DMS79 treated with DMSO at 0.1 percent for 48 hours (cell line): ENCODE results near the gene SPATA13.

Experiments
- DNase-seq: peaks from one replicate; lab custom pipeline; 2025; lab: John Stamatoyannopoulos, UW

Gene SPATA13

GRCh38 chr13:24223341-24224231, 63.1 kb downstream of the SPATA13 start:
- no peak for DNase-seq

- DNase-seq: no peak
Observed at GRCh38 chr13:24224232-24224680, 63.7 kb downstream of the SPATA13 start.

GRCh38 chr13:24225062-24225461, 64.5 kb downstream of the SPATA13 start:
- no peak for DNase-seq

GRCh38 chr13:24225930-24226329, 65.4 kb downstream of the SPATA13 start:
- DNase-seq: no peak

GRCh38 chr13:24226762-24227161, 66.2 kb downstream of the SPATA13 start:
- DNase-seq: no peak

GRCh38 chr13:24228852-24229458, 68.4 kb downstream of the SPATA13 start:
- peak; percentile 2 for DNase-seq

GRCh38 chr13:24230428-24231072, 70.0 kb downstream of the SPATA13 start:
- DNase-seq: no peak

- no peak for DNase-seq
Observed at GRCh38 chr13:24231377-24231776, 70.9 kb downstream of the SPATA13 start.

GRCh38 chr13:24232037-24232436, 71.5 kb downstream of the SPATA13 start:
- no peak for DNase-seq

- DNase-seq: no peak
Observed at GRCh38 chr13:24232474-24232873, 72.0 kb downstream of the SPATA13 start.

GRCh38 chr13:24233351-24233901, 72.9 kb downstream of the SPATA13 start:
- no peak for DNase-seq

GRCh38 chr13:24234200-24234915, 73.8 kb downstream of the SPATA13 start:
- no peak for DNase-seq

- no peak for DNase-seq
Observed at GRCh38 chr13:24237356-24237755, 76.8 kb downstream of the SPATA13 start.

GRCh38 chr13:24241336-24241735, 80.8 kb downstream of the SPATA13 start:
- DNase-seq: no peak

GRCh38 chr13:24242100-24242499, 81.6 kb downstream of the SPATA13 start:
- no peak for DNase-seq

GRCh38 chr13:24243302-24243701, 82.8 kb downstream of the SPATA13 start:
- DNase-seq: no peak

- DNase-seq: no peak
Observed at GRCh38 chr13:24244802-24245201, 84.3 kb downstream of the SPATA13 start.

GRCh38 chr13:24247016-24247415, 86.5 kb downstream of the SPATA13 start:
- no peak for DNase-seq

- no peak for DNase-seq
Observed at GRCh38 chr13:24249624-24250023, 89.1 kb downstream of the SPATA13 start.

- DNase-seq: no peak
Observed at GRCh38 chr13:24250376-24251057, 90.0 kb downstream of the SPATA13 start.

GRCh38 chr13:24251525-24251924, 91.0 kb downstream of the SPATA13 start:
- DNase-seq: no peak
